A549 (cell line): ENCODE data around the gene PISD. TPM values are rescaled to one million over a fixed set of nuclear protein-coding genes. Genes with fewer than 3 reads are reported as not detected.

Experiments used
- ATAC-seq, 2 experiments: fragments of 200-7000 bp in 1 of 2; fragments of >200 bp in 1 of 2; cut with Nextera tagmentation in 1 of 2; cut with Tn5 transposase in 1 of 2; 3 replicates each; pipeline versions ENCODE4 v1.8.0 to v1.9.1; 2018 to 2020; ENCODE audit warnings: mild to moderate bottlenecking in 1 of 2, moderate library complexity in 1 of 2
- CTCF ChIA-PET: fragments of 300-600 bp; sonication (Branson Sonifier 250); formaldehyde crosslinking; extraction: SDS; loops from one replicate; lab custom pipeline; 2021; ENCODE audit warnings: antibody characterized with exemption, inconsistent platforms; lab: Yijun Ruan, JAX
- POLR2A ChIA-PET: fragments of 350-600 bp; formaldehyde crosslinking; extraction: SDS; loops from one replicate; lab custom pipeline; 2021; ENCODE audit warnings: antibody characterized with exemption, inconsistent platforms; lab: Yijun Ruan, JAX
- DNase-seq, 2 experiments: peaks; one replicate each; pipeline versions ENCODE4 v3.0.0 to v3.0.0-alpha.2; 2011 to 2016; ENCODE audit warnings: low read depth in 1 of 2, low spot score in 1 of 2
- FAIRE-seq: peaks from 2 replicates; lab custom pipeline; 2011; peaks lifted over from hg19 to GRCh38; lab: Jason Lieb, UNC
- H3K27ac ChIP-seq, 2 experiments: fragments of >200 bp; sonication (Bioruptor Twin); formaldehyde crosslinking; 3 replicates each; pipeline ENCODE4 v1.5.1; 2016 to 2017
- H3K4me1 ChIP-seq: fragments of >200 bp; sonication (Bioruptor Twin); formaldehyde crosslinking; 3 replicates; pipeline ENCODE4 v1.6.1; 2016
- H3K4me2 ChIP-seq: fragments of >200 bp; sonication (Bioruptor Twin); formaldehyde crosslinking; 3 replicates; pipeline ENCODE4 v1.6.1; 2016
- H3K4me3 ChIP-seq: fragments of >200 bp; sonication (Bioruptor Twin); formaldehyde crosslinking; 3 replicates; pipeline ENCODE4 v1.5.1; 2016
- H3K9me3 ChIP-seq: fragments of >200 bp; sonication (Bioruptor Twin); formaldehyde crosslinking; 3 replicates; pipeline ENCODE4 v1.6.1; 2016
- BHLHE40 ChIP-seq: IDR thresholded peaks from 2 replicates; pipeline ENCODE4 v1.6.1; 2012; ENCODE audit warnings: low read depth, low read length, inconsistent platforms
- CEBPB ChIP-seq, 2 experiments: fragments of >200 bp in 1 of 2; sonication (Bioruptor Twin) in 1 of 2; formaldehyde crosslinking in 1 of 2; IDR thresholded peaks; 2 replicates each; pipeline ENCODE4 v1.6.1; 2012 to 2016
- CHD2 ChIP-seq: fragments of 150-350 bp; IDR thresholded peaks from 2 replicates; pipeline ENCODE4 v1.6.1; 2014; ENCODE audit warnings: low read length; ENCODE audit not compliant: partially characterized antibody
- CHD4 ChIP-seq: fragments of 200-600 bp; sonication (generic); IDR thresholded peaks from 2 replicates; pipeline ENCODE4 v1.6.1; 2016; ENCODE audit warnings: antibody characterized with exemption, mild to moderate bottlenecking, borderline replicate concordance
- EHMT2 ChIP-seq: fragments of 200-600 bp; sonication (generic); IDR thresholded peaks from 2 replicates; pipeline ENCODE4 v1.6.1; 2016; ENCODE audit warnings: antibody characterized with exemption, low read depth, mild to moderate bottlenecking, moderate library complexity
- EP300 ChIP-seq, 2 experiments: fragments of >200 bp; sonication (Bioruptor Twin); formaldehyde crosslinking; IDR thresholded peaks; 2 replicates in 1 of 2; 3 replicates in 1 of 2; pipeline ENCODE4 v1.6.1; 2016 to 2017
- FOXS1 ChIP-seq: fragments of 250-450 bp; sonication (Bioruptor Pico); IDR thresholded peaks from 2 replicates; pipeline ENCODE4 v1.5.0; 2020; ENCODE audit warnings: mild to moderate bottlenecking, moderate library complexity
- GATA3 ChIP-seq: IDR thresholded peaks from 2 replicates; pipeline ENCODE4 v1.6.1; 2012; ENCODE audit warnings: borderline replicate concordance
- HDAC2 ChIP-seq: fragments of 200-600 bp; sonication (generic); IDR thresholded peaks from 2 replicates; pipeline ENCODE4 v1.6.1; 2016
- HEYL ChIP-seq: fragments of 250-450 bp; sonication (Bioruptor Pico); IDR thresholded peaks from 2 replicates; pipeline ENCODE4 v1.8.0; 2021; ENCODE audit warnings: mild to moderate bottlenecking, moderate library complexity
- HOXB13 ChIP-seq: fragments of 250-450 bp; sonication (Bioruptor Pico); IDR thresholded peaks from 2 replicates; pipeline ENCODE4 v1.5.0; 2020; ENCODE audit warnings: low read depth, mild to moderate bottlenecking, moderate library complexity
- JUNB ChIP-seq: fragments of >200 bp; sonication (Bioruptor Twin); formaldehyde crosslinking; IDR thresholded peaks from 2 replicates; pipeline ENCODE4 v1.6.1; 2016
- MAZ ChIP-seq: fragments of 150-350 bp; IDR thresholded peaks from 2 replicates; pipeline ENCODE4 v1.6.1; 2014; ENCODE audit warnings: antibody characterized with exemption, low read depth, low read length, borderline replicate concordance
- MYC ChIP-seq: IDR thresholded peaks from 2 replicates; pipeline ENCODE4 v1.6.1; 2012; ENCODE audit warnings: mild to moderate bottlenecking, inconsistent platforms, low read length, improper control_type of control experiment, borderline replicate concordance
- NPAS2 ChIP-seq: fragments of 250-450 bp; sonication (Bioruptor Pico); IDR thresholded peaks from 2 replicates; pipeline ENCODE4 v1.8.0; 2022; ENCODE audit warnings: mild to moderate bottlenecking, moderate library complexity, borderline replicate concordance
- PHF8 ChIP-seq: fragments of 200-600 bp; sonication (generic); IDR thresholded peaks from 2 replicates; pipeline ENCODE4 v1.6.1; 2016; ENCODE audit warnings: low read depth, mild to moderate bottlenecking, antibody characterized with exemption, moderate library complexity, borderline replicate concordance
- POLR2A ChIP-seq: IDR thresholded peaks from 2 replicates; pipeline ENCODE4 v1.6.1; 2012; ENCODE audit warnings: mild to moderate bottlenecking, low read length
- RAD21 ChIP-seq, 2 experiments: fragments of >200 bp in 1 of 2; sonication (Bioruptor Twin) in 1 of 2; formaldehyde crosslinking in 1 of 2; IDR thresholded peaks in 1 of 2; conservative IDR thresholded peaks in 1 of 2; 2 replicates in 1 of 2; 3 replicates in 1 of 2; pipeline ENCODE4 v1.6.1; 2012 to 2018; ENCODE audit warnings: inconsistent platforms in 1 of 2
- RFX5 ChIP-seq: fragments of 450-650 bp; IDR thresholded peaks from 2 replicates; pipeline ENCODE4 v1.7.1; 2014; ENCODE audit warnings: antibody characterized with exemption, mild to moderate bottlenecking, moderate library complexity
- RNF2 ChIP-seq: fragments of 200-600 bp; sonication (generic); IDR thresholded peaks from 2 replicates; pipeline ENCODE4 v1.6.1; 2016; ENCODE audit warnings: low read depth, mild to moderate bottlenecking, antibody characterized with exemption, moderate library complexity, borderline replicate concordance
- SMC3 ChIP-seq: fragments of >200 bp; sonication (Bioruptor Twin); formaldehyde crosslinking; IDR thresholded peaks from 3 replicates; pipeline ENCODE4 v1.6.1; 2018; ENCODE audit warnings: inconsistent platforms
- TP53 ChIP-seq: fragments of 250-450 bp; sonication (Bioruptor Pico); IDR thresholded peaks from 2 replicates; pipeline ENCODE4 v1.5.0; 2021; ENCODE audit warnings: mild to moderate bottlenecking, moderate library complexity
- ZC3H11A ChIP-seq: fragments of 450-650 bp; IDR thresholded peaks from 2 replicates; pipeline ENCODE4 v1.6.1; 2014; ENCODE audit warnings: antibody characterized with exemption, mild to moderate bottlenecking
- ZFP36 ChIP-seq: fragments of 450-650 bp; IDR thresholded peaks from 2 replicates; pipeline ENCODE4 v1.6.1; 2014; ENCODE audit warnings: borderline replicate concordance; ENCODE audit not compliant: partially characterized antibody
- ZSCAN20 ChIP-seq: fragments of 250-450 bp; sonication (Bioruptor Pico); IDR thresholded peaks from 2 replicates; pipeline ENCODE4 v1.8.0; 2022; ENCODE audit warnings: mild to moderate bottlenecking, moderate library complexity
- WGBS: methylation state at CpG from one replicate; pipeline ENCODE4 v1.1.6; 2017; ENCODE audit errors: missing lambda C conversion rate; 5-methylcytosine and 5-hydroxymethylcytosine counted together
- polyA plus RNA-seq, 4 experiments: library from polyadenylated mRNA; depleted of rRNA in 3 of 4; stranded (reverse); fragments of >200 nt; fragmentation: RNase III in 1 of 4; extraction: RNeasy Plus Mini Kit Qiagen cat#74134 plus additional on column Dnase treatment in 1 of 4; gene quantifications; 2 replicates in 3 of 4; 3 replicates in 1 of 4; pipeline ENCODE4 v1.2.3, GENCODE V29; 2011 to 2017
- TF ChIP-seq, protein P1 (sequence below): fragments of >200 bp; sonication (Bioruptor Twin); formaldehyde crosslinking; IDR thresholded peaks from 3 replicates; pipeline ENCODE4 v1.6.1; 2016
- TF ChIP-seq, protein P2 (sequence below): fragments of 250-450 bp; sonication (Bioruptor Pico); IDR thresholded peaks from 2 replicates; pipeline ENCODE4 v1.5.0; 2020; ENCODE audit warnings: low read depth, mild to moderate bottlenecking, moderate library complexity
- TF ChIP-seq, protein P3 (sequence below): fragments of 150-350 bp; IDR thresholded peaks from 2 replicates; pipeline ENCODE4 v1.6.1; 2014; ENCODE audit warnings: low read depth, mild to moderate bottlenecking, low read length

PISD gene
- polyA plus RNA-seq, 2 of the 4 experiments (the other 2 are of a cell fraction) = 11.0 to 17.3 TPM

DNA sequence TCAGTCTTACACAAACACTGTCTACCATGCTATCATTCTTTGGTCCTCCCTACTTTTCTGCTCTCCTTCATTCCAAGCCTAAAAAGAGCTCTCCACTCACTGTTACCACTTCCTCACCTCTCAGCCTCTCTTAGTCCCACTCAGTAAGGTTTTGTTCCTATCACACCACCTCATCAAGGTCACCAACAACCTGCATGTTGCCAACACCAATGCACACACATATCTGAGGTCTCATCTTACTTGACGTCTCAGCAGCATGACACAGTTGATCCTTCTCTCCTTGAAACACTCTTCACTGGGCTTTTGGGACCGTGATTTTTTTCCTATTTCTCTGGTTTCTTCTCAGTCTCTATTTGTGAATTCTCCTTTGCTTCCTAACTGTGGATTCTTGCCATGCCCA is 8.1 kb downstream of the PISD start:
- Histone ChIP-seq H3K27ac (peak overlapping the region in 1 of 2 experiments; percentile 60; a peak in 2 of 6 replicates), H3K4me3 (no peak overlapping the region), H3K4me1 (peaks cover 30% of the 10 kb centered on the region), H3K9me3 (no peaks in the 10 kb centered on the region), H3K4me2 (peak overlapping the region; percentile 36; the same call in 1 of the 3 replicates)
- ChIA-PET POLR2A (interaction anchor here (1.2 kb wide), 1 partner anchor 8 kb away, joined by 6 read pairs; the partner anchor contains the start of gene PISD), CTCF (interaction anchor here (0.9 to 1.0 kb wide), 2 partner anchors 8 to 316 kb away, joined by 3 read pairs; partner anchors contain the start of gene PISD)
- no peak for TF ChIP-seq ZC3H11A
- no peak for TF ChIP-seq RAD21 (conservative IDR thresholded peaks at IDR 0.05 in 1 of 2, IDR thresholded peaks at IDR 0.05 in 1 of 2)
- no peak for TF ChIP-seq EP300 (IDR thresholded peaks at IDR 0.05)
- no peak for TF ChIP-seq NPAS2 (CRISPR knock-in tag)
- TF ChIP-seq CHD2 = no peak
- no peak for DNase-seq
- WGBS = 95% methylated on average over 2 of the region's 2 CpGs
- FAIRE-seq = no peak
- no peak for ATAC-seq

DNA sequence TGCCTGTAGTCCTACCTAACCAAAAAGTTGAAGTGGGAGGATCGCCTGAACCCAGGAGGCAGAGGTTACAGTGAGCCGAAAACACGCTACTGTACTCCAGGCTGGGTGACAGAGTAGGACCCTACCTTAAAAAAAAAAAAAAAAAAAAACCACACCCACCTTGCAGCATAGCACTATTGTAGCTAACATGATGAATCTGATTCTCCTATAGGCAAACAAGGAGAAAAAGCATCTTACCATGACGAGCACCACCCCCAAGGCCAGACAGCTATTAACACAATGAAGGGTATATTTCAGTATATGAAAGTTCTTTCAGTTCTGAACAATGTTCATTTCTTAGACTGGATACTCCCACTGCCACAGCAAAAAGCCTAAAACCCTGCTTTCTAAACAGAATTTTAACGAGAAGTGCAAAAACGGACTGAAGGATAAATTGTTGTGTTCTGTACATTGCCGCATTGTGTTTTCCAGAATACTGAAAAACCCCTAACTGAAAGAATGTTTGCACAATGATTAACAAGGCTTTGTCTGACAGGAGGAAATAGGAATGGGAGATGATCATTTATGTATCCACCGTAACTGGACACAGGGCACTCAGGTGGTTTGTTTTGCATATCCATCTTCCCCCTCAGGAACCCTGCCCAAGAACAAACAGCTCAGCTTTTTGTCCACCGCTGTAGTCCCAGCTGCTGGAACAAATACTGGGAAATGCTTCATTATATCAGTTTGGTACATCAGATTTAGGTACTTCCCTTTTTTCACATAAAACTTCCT is 8.9 kb downstream of the PISD start:
- Histone ChIP-seq H3K27ac (peak overlapping the region in 1 of 2 experiments; percentile 60; a peak in 3 of 6 replicates), H3K4me2 (peak overlapping the region; percentile 36; the same call in 2 of the 3 replicates), H3K4me3 (no peak overlapping the region), H3K9me3 (no peaks in the 10 kb centered on the region), H3K4me1 (peaks cover 30% of the 10 kb centered on the region)
- FAIRE-seq (no peak), ATAC-seq (peak; percentile 59 to 64; a peak in 5 of 6 replicates), DNase-seq (no peak)
- TF ChIP-seq RFX5 = no peak
- TF ChIP-seq, protein P1, sequence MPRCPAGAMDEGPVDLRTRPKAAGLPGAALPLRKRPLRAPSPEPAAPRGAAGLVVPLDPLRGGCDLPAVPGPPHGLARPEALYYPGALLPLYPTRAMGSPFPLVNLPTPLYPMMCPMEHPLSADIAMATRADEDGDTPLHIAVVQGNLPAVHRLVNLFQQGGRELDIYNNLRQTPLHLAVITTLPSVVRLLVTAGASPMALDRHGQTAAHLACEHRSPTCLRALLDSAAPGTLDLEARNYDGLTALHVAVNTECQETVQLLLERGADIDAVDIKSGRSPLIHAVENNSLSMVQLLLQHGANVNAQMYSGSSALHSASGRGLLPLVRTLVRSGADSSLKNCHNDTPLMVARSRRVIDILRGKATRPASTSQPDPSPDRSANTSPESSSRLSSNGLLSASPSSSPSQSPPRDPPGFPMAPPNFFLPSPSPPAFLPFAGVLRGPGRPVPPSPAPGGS = no peak
- TF ChIP-seq FOXS1 (CRISPR knock-in tag) = no peak
- TF ChIP-seq BHLHE40 = no peak
- no peak for TF ChIP-seq SMC3
- TF ChIP-seq HEYL (CRISPR knock-in tag) = no peak
- no peak for TF ChIP-seq RAD21 (conservative IDR thresholded peaks at IDR 0.05 in 1 of 2, IDR thresholded peaks at IDR 0.05 in 1 of 2)
- no peak for TF ChIP-seq PHF8
- no peak for TF ChIP-seq HDAC2
- TF ChIP-seq RNF2 = no peak
- TF ChIP-seq POLR2A = no peak
- TF ChIP-seq HOXB13 = no peak
- TF ChIP-seq MYC = no peak
- TF ChIP-seq JUNB = no peak
- TF ChIP-seq EHMT2 = no peak
- 55% methylated on average over 9 of the region's 9 CpGs for WGBS
- ChIA-PET POLR2A (interaction anchor here (0.7 to 1.2 kb wide), 2 partner anchors 9 kb away, joined by 3 to 6 read pairs; partner anchors contain the start of gene PISD), CTCF (interaction anchor here (0.9 to 1.0 kb wide), 2 partner anchors 9 to 317 kb away, joined by 3 read pairs; partner anchors contain the start of gene PISD)

GRCh38 chr22:31652088-31652487 is 9.9 kb downstream of the PISD start:
- no peaks in the 10 kb centered on the region for H3K9me3 ChIP-seq
- H3K4me1 ChIP-seq = peaks cover 37% of the 10 kb centered on the region
- no peak for FAIRE-seq
- no peak overlapping the region for H3K4me2 ChIP-seq
- ChIA-PET POLR2A (no interaction called here), CTCF (no interaction called here)
- no peak overlapping the region for H3K4me3 ChIP-seq
- ATAC-seq = no peak
- DNase-seq = no peak
- 88% methylated on average over 8 of the region's 9 CpGs for WGBS
- TF ChIP-seq CEBPB (IDR thresholded peaks at IDR 0.05) = no peak
- TF ChIP-seq ZFP36 = no peak
- TF ChIP-seq, protein P2, sequence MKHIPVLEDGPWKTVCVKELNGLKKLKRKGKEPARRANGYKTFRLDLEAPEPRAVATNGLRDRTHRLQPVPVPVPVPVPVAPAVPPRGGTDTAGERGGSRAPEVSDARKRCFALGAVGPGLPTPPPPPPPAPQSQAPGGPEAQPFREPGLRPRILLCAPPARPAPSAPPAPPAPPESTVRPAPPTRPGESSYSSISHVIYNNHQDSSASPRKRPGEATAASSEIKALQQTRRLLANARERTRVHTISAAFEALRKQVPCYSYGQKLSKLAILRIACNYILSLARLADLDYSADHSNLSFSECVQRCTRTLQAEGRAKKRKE = no peak
- TF ChIP-seq ZSCAN20 (CRISPR knock-in tag) = no peak
- no peak for TF ChIP-seq RNF2
- TF ChIP-seq TP53 (CRISPR knock-in tag) = no peak
- TF ChIP-seq, protein P3, sequence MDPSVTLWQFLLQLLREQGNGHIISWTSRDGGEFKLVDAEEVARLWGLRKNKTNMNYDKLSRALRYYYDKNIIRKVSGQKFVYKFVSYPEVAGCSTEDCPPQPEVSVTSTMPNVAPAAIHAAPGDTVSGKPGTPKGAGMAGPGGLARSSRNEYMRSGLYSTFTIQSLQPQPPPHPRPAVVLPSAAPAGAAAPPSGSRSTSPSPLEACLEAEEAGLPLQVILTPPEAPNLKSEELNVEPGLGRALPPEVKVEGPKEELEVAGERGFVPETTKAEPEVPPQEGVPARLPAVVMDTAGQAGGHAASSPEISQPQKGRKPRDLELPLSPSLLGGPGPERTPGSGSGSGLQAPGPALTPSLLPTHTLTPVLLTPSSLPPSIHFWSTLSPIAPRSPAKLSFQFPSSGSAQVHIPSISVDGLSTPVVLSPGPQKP = no peak
- TF ChIP-seq CHD4 = no peak
- TF ChIP-seq PHF8 = no peak
- TF ChIP-seq MAZ = no peak
- no peak for TF ChIP-seq GATA3
- TF ChIP-seq EP300 (IDR thresholded peaks at IDR 0.05) = no peak
- TF ChIP-seq HDAC2 = no peak
- TF ChIP-seq CHD2 = no peak
- no peak for TF ChIP-seq BHLHE40
- H3K27ac ChIP-seq = peak overlapping the region in 1 of 2 experiments; percentile 60; a peak in 1 of 6 replicates
